Kidney epithelial cell (primary cell): ENCODE results near the gene PPARG. TPM values are rescaled to one million over a fixed set of nuclear protein-coding genes. Genes with fewer than 3 reads are reported as not detected.

Source experiments
- DNase-seq: peaks from one replicate; pipeline ENCODE4 v3.0.0-alpha.2; 2010; ENCODE audit warnings: low read depth
- H3K27me3 ChIP-seq: 2 replicates; pipeline ENCODE4 v1.6.0; 2011; ENCODE audit warnings: low read length; ENCODE audit not compliant: control insufficient read depth, insufficient read depth
- H3K36me3 ChIP-seq: 2 replicates; pipeline ENCODE4 v1.5.1; 2011; ENCODE audit warnings: low read length; ENCODE audit not compliant: control insufficient read depth, insufficient read depth
- H3K4me3 ChIP-seq: 2 replicates; pipeline ENCODE4 v1.5.1; 2011; ENCODE audit warnings: low read depth, mild to moderate bottlenecking, control low read depth, low read length
- total RNA-seq: library from RNA; depleted of rRNA; stranded (reverse); fragments of >200 nt; gene quantifications from 2 replicates; pipeline ENCODE4 v1.2.3, GENCODE V29; 2015
- TF ChIP-seq, protein P1 (sequence below): IDR thresholded peaks from 2 replicates; pipeline ENCODE4 v1.5.1; 2011; ENCODE audit warnings: mild to moderate bottlenecking, moderate library complexity, low read length, control low read depth, inconsistent platforms; ENCODE audit not compliant: insufficient read depth, poor library complexity, severe bottlenecking

The PPARG gene
- total RNA-seq, 1 donor from 2014 or later: 14.7 TPM

DNA sequence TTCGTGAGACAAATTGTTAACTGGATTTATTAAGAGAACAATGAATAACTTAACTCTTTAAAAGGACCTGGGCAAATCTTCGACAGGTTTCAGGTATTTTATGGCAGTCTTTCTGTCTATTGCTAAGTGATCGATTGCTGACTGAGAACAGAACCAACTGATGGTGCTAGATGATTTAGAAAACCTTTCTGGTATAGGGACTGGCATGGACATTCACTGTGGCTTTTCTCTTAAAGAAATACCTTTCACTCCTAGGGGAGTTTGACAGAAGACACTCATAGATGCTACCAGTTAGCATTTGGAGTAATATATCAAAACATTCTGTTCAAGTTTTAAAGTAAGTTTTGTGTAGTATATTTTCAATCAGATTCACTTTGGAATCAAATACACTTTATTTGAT is 654 bp downstream of the PPARG start:
- Histone ChIP-seq H3K4me3 (no peak overlapping the region), H3K36me3 (no peaks in the 10 kb centered on the region), H3K27me3 (no peaks in the 10 kb centered on the region)
- TF ChIP-seq, protein P1, sequence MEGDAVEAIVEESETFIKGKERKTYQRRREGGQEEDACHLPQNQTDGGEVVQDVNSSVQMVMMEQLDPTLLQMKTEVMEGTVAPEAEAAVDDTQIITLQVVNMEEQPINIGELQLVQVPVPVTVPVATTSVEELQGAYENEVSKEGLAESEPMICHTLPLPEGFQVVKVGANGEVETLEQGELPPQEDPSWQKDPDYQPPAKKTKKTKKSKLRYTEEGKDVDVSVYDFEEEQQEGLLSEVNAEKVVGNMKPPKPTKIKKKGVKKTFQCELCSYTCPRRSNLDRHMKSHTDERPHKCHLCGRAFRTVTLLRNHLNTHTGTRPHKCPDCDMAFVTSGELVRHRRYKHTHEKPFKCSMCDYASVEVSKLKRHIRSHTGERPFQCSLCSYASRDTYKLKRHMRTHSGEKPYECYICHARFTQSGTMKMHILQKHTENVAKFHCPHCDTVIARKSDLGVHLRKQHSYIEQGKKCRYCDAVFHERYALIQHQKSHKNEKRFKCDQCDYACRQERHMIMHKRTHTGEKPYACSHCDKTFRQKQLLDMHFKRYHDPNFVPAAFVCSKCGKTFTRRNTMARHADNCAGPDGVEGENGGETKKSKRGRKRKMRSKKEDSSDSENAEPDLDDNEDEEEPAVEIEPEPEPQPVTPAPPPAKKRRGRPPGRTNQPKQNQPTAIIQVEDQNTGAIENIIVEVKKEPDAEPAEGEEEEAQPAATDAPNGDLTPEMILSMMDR: no peak
- DNase-seq: no peak

- no peak for DNase-seq
- no peaks in the 10 kb centered on the region for H3K36me3 ChIP-seq
Measured at GRCh38 chr3:12292770-12293169, 3.9 kb downstream of the PPARG start.

DNA sequence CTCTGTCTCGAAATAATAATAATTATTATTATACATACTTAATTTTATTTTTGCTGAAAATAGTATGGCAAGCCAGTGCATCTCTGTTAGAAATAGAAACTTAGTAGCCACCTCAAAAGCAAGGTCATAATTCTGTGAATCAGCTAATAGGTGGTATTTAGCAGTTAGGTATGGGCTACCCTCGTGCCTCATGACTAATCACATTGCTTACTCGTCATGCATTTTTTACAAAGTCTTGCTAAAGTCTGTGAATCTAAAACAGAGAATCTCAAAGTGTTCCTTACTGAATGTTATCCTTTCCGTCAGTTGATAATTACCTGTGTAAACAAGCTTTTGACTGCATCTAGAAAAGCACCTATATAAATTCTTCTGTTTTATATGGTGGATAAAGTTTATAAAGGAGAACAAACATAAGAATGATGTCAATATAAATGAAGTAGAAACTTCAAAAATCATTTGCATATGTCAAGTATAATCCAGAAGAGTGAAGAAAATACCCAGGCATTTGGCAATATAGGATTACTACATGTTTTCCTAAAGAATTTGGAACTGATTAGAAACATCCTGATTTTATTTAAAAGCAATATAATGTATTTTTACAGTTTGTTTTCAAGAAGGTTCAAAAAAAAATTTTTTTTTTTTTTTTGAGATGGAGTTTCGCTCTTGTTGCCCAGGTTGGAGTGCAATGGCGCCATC is 6.2 kb downstream of the PPARG start:
- TF ChIP-seq, protein P1: no peak
- peak; percentile 82 for DNase-seq

More at GRCh38 chr3:12292770-12293169, 3.9 kb downstream of the PPARG start:
- TF ChIP-seq, protein P1: no peak
- Histone ChIP-seq H3K27me3 (no peaks in the 10 kb centered on the region), H3K4me3 (no peak overlapping the region)

DNA sequence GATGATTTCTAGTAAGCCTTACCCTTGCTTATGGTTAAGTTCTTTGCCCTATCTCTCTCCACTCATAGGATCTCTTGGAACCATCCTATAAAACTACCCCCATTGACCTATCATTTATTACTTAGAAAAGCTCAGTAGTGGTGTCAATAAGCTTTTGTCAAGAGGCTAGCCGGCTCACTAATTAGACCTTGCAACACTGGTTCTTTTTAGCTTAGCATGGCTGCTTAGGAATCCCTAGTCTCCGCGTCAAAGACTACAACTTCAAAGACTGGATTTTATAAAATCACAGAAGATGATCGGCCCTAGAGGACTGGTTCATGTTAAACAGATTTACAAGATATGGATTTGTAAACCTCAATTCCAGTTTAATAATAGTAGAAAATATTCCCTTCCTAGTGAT is 7.6 kb downstream of the PPARG start:
- H3K36me3 ChIP-seq: no peaks in the 10 kb centered on the region
- no peak for DNase-seq
- H3K4me3 ChIP-seq: no peak overlapping the region
- TF ChIP-seq, protein P1: no peak
- no peaks in the 10 kb centered on the region for H3K27me3 ChIP-seq

More for the DNA sequence above, 6.2 kb downstream of the PPARG start:
- H3K27me3 ChIP-seq: no peaks in the 10 kb centered on the region
- no peak overlapping the region for H3K4me3 ChIP-seq
- H3K36me3 ChIP-seq: no peaks in the 10 kb centered on the region

- Histone ChIP-seq H3K27me3 (no peaks in the 10 kb centered on the region), H3K36me3 (no peaks in the 10 kb centered on the region), H3K4me3 (no peak overlapping the region)
- no peak for DNase-seq
- TF ChIP-seq, protein P1: no peak
Measured at GRCh38 chr3:12299026-12299425, 10.2 kb downstream of the PPARG start.

- TF ChIP-seq, protein P1: no peak
- Histone ChIP-seq H3K36me3 (no peaks in the 10 kb centered on the region), H3K27me3 (no peaks in the 10 kb centered on the region), H3K4me3 (no peak overlapping the region)
- DNase-seq: no peak
Measured at GRCh38 chr3:12300137-12300536, 11.3 kb downstream of the PPARG start.
